Progenitor cell of endocrine pancreas (in vitro differentiated cells): Measurements from ENCODE around the gene MAP2K3. TPM values are rescaled to one million over a fixed set of nuclear protein-coding genes. Genes with fewer than 3 reads are reported as not detected.
"Not testable (repeated sequence)": the region's sequence is repeated elsewhere in the genome, so short reads cannot be mapped to it uniquely, and the experiment has no call there.

ENCODE experiments used
- DNase-seq: peaks from one replicate; pipeline ENCODE4 v3.0.0; 2021; ENCODE audit warnings: low spot score; ENCODE audit not compliant: unreplicated experiment
- H3K27ac Mint-ChIP-seq: 2 replicates; pipeline ENCODE4 v1.8.0; 2021; ENCODE audit warnings: mild to moderate bottlenecking, moderate library complexity, mixed read lengths
- H3K27me3 Mint-ChIP-seq: 2 replicates; pipeline ENCODE4 v1.8.0; 2021; ENCODE audit warnings: mixed read lengths
- H3K36me3 Mint-ChIP-seq: 2 replicates; pipeline ENCODE4 v1.8.0; 2022; ENCODE audit warnings: mixed read lengths; ENCODE audit not compliant: insufficient read depth
- H3K4me1 Mint-ChIP-seq: 2 replicates; pipeline ENCODE4 v1.8.0; 2021; ENCODE audit warnings: low read depth, mixed read lengths
- H3K4me3 Mint-ChIP-seq: 2 replicates; pipeline ENCODE4 v1.8.0; 2021; ENCODE audit warnings: low read depth, mild to moderate bottlenecking, moderate library complexity, mixed read lengths
- H3K9me3 Mint-ChIP-seq: 2 replicates; pipeline ENCODE4 v1.8.0; 2021; ENCODE audit warnings: low read depth, mixed read lengths
- total RNA-seq: library from RNA; stranded (reverse); gene quantifications from 2 replicates; pipeline ENCODE4 v1.2.1, GENCODE V29; 2021
- TF ChIP-seq, protein P1 (sequence below): fragments of 200-600 bp; sonication (generic); IDR thresholded peaks from one replicate; pipeline ENCODE4 v1.5.0; 2021; ENCODE audit warnings: antibody characterized with exemption, mild to moderate bottlenecking; ENCODE audit not compliant: unreplicated experiment

MAP2K3 gene
- total RNA-seq, 1 donor from 2014 or later: 24.7 TPM

DNA sequence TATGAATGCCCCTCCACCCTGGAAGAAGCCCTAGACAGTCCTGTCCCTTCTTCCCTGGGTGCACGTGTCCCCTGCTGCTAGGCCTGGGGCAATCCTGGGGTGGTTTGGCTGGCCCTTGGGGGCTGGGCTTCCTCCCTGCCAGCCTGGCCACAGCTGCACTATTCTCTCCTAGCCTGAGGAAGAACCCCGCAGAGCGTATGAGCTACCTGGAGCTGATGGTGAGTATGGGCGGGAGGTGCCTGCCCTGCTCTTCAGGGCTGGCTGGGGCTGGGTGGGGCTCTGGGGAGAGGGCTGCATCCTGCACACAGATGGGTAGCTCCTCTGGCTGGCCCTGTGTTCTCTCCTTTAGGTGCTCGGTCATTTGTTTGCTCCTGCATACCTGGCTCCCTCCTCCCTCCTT, 28.8 kb downstream of the MAP2K3 start:
- Mint-ChIP-seq H3K27ac (no peak overlapping the region), H3K36me3 (peaks cover 9% of the 10 kb centered on the region), H3K9me3 (peaks cover 4% of the 10 kb centered on the region), H3K27me3 (peaks cover 3% of the 10 kb centered on the region), H3K4me1 (no peaks in the 10 kb centered on the region), H3K4me3 (no peak overlapping the region)
- DNase-seq: no peak
- TF ChIP-seq, protein P1, sequence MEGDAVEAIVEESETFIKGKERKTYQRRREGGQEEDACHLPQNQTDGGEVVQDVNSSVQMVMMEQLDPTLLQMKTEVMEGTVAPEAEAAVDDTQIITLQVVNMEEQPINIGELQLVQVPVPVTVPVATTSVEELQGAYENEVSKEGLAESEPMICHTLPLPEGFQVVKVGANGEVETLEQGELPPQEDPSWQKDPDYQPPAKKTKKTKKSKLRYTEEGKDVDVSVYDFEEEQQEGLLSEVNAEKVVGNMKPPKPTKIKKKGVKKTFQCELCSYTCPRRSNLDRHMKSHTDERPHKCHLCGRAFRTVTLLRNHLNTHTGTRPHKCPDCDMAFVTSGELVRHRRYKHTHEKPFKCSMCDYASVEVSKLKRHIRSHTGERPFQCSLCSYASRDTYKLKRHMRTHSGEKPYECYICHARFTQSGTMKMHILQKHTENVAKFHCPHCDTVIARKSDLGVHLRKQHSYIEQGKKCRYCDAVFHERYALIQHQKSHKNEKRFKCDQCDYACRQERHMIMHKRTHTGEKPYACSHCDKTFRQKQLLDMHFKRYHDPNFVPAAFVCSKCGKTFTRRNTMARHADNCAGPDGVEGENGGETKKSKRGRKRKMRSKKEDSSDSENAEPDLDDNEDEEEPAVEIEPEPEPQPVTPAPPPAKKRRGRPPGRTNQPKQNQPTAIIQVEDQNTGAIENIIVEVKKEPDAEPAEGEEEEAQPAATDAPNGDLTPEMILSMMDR: no peak

DNA sequence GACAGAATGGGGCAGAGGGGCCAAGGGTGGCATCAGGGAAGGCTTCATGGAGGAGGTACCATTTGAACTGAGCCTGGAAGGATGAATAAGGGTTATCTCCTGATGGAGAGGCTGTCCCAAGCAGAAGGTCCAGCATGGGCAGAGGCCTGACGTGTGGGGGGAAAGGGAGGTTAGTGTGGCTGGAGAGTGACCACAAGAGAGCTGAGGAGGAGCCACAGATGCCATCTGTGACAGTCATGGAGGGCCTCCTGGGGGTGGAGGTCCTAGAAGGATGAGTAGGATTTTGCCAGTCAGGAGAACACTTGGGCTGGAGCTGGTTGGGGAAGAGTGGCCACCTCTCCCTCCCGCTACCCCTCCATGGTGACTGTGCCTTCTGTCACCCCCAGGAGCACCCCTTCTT, 29.2 kb downstream of the MAP2K3 start:
- H3K4me3 Mint-ChIP-seq, H3K27ac Mint-ChIP-seq, H3K4me1 Mint-ChIP-seq, H3K9me3 Mint-ChIP-seq, DNase-seq, H3K27me3 Mint-ChIP-seq, H3K36me3 Mint-ChIP-seq: not testable (repeated sequence)

DNA sequence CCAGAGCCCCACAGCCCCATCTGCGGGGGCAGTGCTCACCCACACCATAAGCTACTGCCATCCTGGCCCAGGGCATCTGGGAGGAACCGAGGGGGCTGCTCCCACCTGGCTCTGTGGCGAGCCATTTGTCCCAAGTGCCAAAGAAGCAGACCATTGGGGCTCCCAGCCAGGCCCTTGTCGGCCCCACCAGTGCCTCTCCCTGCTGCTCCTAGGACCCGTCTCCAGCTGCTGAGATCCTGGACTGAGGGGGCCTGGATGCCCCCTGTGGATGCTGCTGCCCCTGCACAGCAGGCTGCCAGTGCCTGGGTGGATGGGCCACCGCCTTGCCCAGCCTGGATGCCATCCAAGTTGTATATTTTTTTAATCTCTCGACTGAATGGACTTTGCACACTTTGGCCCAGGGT, 29.8 kb downstream of the MAP2K3 start:
- H3K4me3 Mint-ChIP-seq, H3K9me3 Mint-ChIP-seq, H3K27ac Mint-ChIP-seq, H3K4me1 Mint-ChIP-seq, DNase-seq, H3K36me3 Mint-ChIP-seq: not testable (repeated sequence)
- H3K27me3 Mint-ChIP-seq: peaks cover 11% of the 10 kb centered on the region

DNA sequence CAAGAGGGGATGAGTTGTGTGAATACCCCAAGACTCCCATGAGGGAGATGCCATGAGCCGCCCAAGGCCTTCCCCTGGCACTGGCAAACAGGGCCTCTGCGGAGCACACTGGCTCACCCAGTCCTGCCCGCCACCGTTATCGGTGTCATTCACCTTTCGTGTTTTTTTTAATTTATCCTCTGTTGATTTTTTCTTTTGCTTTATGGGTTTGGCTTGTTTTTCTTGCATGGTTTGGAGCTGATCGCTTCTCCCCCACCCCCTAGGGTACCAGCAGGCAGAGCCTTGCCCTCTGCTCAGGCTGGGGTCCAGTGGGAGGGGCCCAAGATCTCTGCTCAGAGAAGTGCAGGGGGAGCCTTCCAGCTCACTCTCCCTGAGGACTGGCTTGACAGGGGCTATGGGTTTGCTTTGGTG, 30.2 kb downstream of the MAP2K3 start:
- not testable (repeated sequence) for H3K27ac Mint-ChIP-seq, DNase-seq, H3K9me3 Mint-ChIP-seq, H3K4me3 Mint-ChIP-seq, H3K36me3 Mint-ChIP-seq, H3K4me1 Mint-ChIP-seq
- H3K27me3 Mint-ChIP-seq: peaks cover 15% of the 10 kb centered on the region

DNA sequence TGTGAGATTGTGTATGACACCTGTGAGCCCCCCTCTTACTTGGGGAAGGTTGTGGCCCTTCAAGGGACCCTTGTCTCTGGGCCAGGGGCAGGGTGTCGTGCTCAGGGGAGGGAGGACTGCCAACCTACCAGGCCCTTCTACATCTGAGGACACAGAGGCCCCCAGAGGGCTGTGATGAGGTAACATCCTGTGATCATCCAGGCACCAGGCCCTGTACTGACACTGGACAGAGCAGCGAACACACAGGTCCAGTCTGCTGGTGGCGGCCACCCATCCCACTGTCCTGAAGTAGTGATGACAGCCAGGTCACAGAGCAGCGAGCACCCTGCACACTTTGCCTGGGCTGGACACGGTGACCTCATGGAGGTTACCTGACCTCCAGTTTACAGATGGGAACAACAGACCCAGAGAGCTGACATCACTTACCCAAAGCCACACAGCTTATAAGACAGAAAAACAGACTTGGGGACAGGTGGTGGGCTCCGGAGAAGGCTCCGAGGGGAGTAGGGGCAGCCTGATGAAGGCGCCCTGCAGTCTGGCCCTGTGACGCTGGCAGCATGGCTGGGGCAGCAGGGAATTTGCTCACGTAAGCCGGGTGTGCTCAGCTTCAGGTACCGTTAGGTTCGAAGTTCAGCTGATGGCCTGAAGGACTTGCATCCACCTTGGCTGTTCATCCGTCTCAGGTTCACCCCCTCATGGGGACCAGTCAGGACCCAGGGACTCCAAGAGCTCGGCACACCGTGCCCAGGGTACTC, 30.9 kb downstream of the MAP2K3 start:
- not testable (repeated sequence) for H3K4me3 Mint-ChIP-seq, DNase-seq, H3K9me3 Mint-ChIP-seq, H3K4me1 Mint-ChIP-seq, H3K36me3 Mint-ChIP-seq, H3K27ac Mint-ChIP-seq
- H3K27me3 Mint-ChIP-seq: peaks cover 15% of the 10 kb centered on the region

DNA sequence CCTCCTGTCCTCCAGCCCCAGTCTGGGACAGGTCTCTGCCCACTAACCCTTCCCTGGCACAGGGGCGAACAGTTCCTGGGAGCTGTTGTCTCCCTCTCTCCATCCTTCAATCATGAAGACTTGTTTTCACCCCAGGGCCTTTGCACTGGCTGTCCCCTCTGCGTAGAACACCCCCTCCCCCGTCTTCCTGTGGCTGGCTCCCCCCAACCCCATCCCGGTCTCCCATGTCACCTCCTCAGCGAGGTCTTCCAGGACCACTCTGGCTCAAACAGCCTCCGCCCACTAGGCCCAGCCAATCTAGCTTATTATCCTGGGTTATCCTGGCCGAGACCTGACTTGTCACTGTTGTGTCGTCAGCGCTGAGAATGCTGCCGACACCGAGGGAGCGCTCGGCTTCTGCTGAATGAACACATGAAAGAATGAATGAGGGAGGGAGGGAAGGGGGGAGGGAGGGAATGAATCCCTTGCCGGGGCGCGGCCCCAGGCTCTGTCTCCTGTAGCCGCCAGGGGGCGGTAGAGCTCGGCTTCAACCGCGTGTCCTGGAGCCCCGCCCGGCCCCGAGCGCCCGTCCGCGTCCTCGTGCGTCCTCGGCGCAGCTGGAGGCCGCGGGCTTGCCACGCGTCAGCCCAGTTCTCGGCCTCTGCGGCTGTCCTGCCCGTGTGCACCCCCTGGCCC, 31.8 kb downstream of the MAP2K3 start:
- DNase-seq, H3K9me3 Mint-ChIP-seq, H3K36me3 Mint-ChIP-seq: not testable (repeated sequence)

DNA sequence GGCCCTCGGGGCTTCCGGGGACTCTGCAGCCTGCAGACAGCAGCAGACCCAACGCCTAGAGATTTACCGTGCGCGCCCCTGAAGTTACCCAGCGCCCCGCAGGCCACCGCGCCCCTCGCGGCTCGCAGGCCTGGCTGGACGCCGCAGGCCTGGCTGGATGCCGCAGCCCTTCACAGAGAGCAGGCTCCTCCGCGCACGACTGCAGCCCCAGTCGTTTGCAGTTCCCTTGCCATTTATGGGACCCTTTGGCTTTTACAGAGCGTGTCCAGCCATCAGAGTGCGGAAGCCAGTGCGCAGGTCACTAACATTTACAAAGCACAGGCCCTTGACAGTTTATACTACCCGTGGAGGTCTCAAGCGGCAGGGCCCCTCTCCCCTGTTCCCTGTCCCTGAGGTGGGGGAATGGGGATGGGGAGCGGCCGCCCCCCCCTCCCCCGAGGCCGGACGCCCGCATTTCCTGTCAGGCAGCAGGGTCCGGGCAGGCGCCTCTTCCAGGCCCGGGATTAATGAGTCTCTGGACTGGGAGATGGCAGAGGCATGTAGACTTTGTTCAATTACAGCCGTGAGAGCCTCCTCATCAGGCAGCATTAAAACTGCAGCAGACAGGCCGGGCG, 32.5 kb downstream of the MAP2K3 start:
- H3K36me3 Mint-ChIP-seq, H3K27ac Mint-ChIP-seq, H3K4me1 Mint-ChIP-seq, H3K9me3 Mint-ChIP-seq, H3K4me3 Mint-ChIP-seq, DNase-seq: not testable (repeated sequence)
- peaks cover 20% of the 10 kb centered on the region for H3K27me3 Mint-ChIP-seq
- TF ChIP-seq, protein P1: peak; percentile 5

More for the DNA sequence above, 31.8 kb downstream of the MAP2K3 start:
- not testable (repeated sequence) for H3K4me3 Mint-ChIP-seq, H3K4me1 Mint-ChIP-seq, H3K27ac Mint-ChIP-seq
- TF ChIP-seq, protein P1: peak; percentile 25
- peaks cover 15% of the 10 kb centered on the region for H3K27me3 Mint-ChIP-seq

DNA sequence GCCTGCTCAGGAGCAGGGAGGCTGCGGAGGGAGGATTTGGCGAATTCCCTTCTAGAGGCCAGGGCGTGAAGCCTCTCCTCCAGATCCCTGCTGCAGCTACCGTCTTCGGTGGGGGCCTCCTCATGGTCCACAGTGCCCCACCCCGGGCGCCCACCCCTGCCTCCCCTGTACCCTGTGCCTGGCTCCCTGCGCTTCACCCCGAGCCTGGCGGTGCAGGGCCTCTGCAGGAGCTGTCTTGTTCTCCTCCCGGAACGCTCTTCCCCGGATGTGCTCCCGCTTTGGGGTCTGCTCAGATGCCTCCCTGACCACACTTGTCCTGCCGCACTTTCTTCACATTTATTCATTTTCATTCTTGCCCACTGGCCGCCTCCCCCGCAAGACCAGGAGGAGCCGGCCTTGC, 33.3 kb downstream of the MAP2K3 start:
- not testable (repeated sequence) for H3K36me3 Mint-ChIP-seq, DNase-seq, H3K4me3 Mint-ChIP-seq, H3K4me1 Mint-ChIP-seq, H3K9me3 Mint-ChIP-seq
- H3K27ac Mint-ChIP-seq: peak overlapping the region; percentile 56
- H3K27me3 Mint-ChIP-seq: peaks cover 20% of the 10 kb centered on the region
